ENCODE data around the gene PTGES2. TPM values are rescaled to one million over a fixed set of nuclear protein-coding genes. Genes with fewer than 3 reads are reported as not detected.

PTGES2 gene
- 72.5 to 107 TPM (median 99.1 TPM) in 5 replicates for total RNA-seq (2022; extraction: Qiagen RNA extraction)

GRCh38 chr9:128127568-128127989 lies at the start of gene PTGES2:
PTGES2 (minus strand) TSS chr9:128127729; CDS start chr9:128127717, 12 bp downstream.

GRCh38 chr9:128159784-128160602 lies 32.5 kb upstream of the PTGES2 start, which contains the start of gene BBLN:
BBLN (plus strand) TSS chr9:128160265; CDS start chr9:128160408, 143 bp downstream.

DNA sequence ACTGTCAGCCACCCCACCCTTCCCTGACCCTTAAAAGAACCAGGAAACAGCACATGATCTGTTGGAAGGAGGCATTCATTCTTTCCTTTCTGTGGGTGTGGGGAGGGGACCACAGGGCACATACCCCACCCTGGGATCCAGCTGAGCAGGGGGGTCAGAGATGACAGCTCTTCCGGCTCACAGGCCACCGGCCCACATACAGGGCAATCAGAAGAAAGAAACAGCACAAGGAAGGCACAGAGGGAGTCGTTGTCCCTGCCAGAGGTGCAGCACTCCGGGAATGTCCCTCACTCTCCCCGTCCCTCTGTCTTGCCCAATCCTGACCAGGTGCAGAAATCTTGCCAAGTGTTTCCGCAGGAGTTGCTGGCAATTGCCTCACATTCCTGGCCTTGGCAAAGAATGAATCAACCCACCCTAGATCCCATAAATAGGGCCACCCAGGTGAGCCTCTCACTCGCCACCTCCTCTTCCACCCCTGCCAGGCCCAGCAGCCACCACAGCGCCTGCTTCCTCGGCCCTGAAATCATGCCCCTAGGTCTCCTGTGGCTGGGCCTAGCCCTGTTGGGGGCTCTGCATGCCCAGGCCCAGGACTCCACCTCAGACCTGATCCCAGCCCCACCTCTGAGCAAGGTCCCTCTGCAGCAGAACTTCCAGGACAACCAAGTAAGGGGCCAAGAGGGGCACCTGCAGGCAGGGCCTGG lies 21.6 kb upstream of the PTGES2 start, which contains the start of gene LCN2:
TSS of gene LCN2 (plus strand) at position 453 of the 701 bp plus-strand sequence. CDS start at position 526, 73 bp downstream.

Other genes starting within 250 kb of the PTGES2 start
- 19.3 to 24.9 TPM (median 21.5 TPM) in 5 replicates for gene ST6GALNAC6, start 228.1 kb downstream of the PTGES2 start, total RNA-seq (2022; extraction: Qiagen RNA extraction)
- gene ST6GALNAC4, start 210.7 kb downstream of the PTGES2 start, total RNA-seq (2022; extraction: Qiagen RNA extraction), result 9.3 to 19.4 TPM (median 16.2 TPM) in 5 replicates
- 1.2 to 2.0 TPM (median 1.6 TPM) in 5 replicates for gene PIP5KL1, start 197.0 kb downstream of the PTGES2 start, total RNA-seq (2022; extraction: Qiagen RNA extraction)
- gene DPM2, start 189.9 kb downstream of the PTGES2 start, total RNA-seq (2022; extraction: Qiagen RNA extraction), result 35.5 to 42.3 TPM (median 41.1 TPM) in 5 replicates
- 32.2 to 51.9 TPM (median 43.0 TPM) in 5 replicates for gene EEIG1, start 146.7 kb downstream of the PTGES2 start, total RNA-seq (2022; extraction: Qiagen RNA extraction)
- gene NAIF1, start 60.4 kb downstream of the PTGES2 start, total RNA-seq (2022; extraction: Qiagen RNA extraction), result 4.9 to 8.2 TPM (median 7.3 TPM) in 5 replicates
- 7.0 to 8.3 TPM (median 7.7 TPM) in 5 replicates for gene SLC25A25, start 59.5 kb downstream of the PTGES2 start, total RNA-seq (2022; extraction: Qiagen RNA extraction)
- 2.8 to 7.2 TPM (median 3.2 TPM) in 5 replicates for gene LCN2, start 21.7 kb upstream of the PTGES2 start, total RNA-seq (2022; extraction: Qiagen RNA extraction)
- gene BBLN, start 32.5 kb upstream of the PTGES2 start, total RNA-seq (2022; extraction: Qiagen RNA extraction), result 37.1 to 68.4 TPM (median 58.2 TPM) in 5 replicates
- gene CIZ1, start 63.8 kb upstream of the PTGES2 start, total RNA-seq (2022; extraction: Qiagen RNA extraction), result 65.3 to 106 TPM (median 101 TPM) in 5 replicates
- gene DNM1, start 75.7 kb upstream of the PTGES2 start, total RNA-seq (2022; extraction: Qiagen RNA extraction), result 62.4 to 106 TPM (median 95.8 TPM) in 5 replicates
- 32.7 to 51.6 TPM (median 49.0 TPM) in 5 replicates for gene GOLGA2, start 148.3 kb upstream of the PTGES2 start, total RNA-seq (2022; extraction: Qiagen RNA extraction)
- gene SWI5, start 148.5 kb upstream of the PTGES2 start, total RNA-seq (2022; extraction: Qiagen RNA extraction), result 40.0 to 45.3 TPM (median 42.0 TPM) in 5 replicates
- 37.3 to 48.1 TPM (median 45.7 TPM) in 5 replicates for gene TRUB2, start 194.7 kb upstream of the PTGES2 start, total RNA-seq (2022; extraction: Qiagen RNA extraction)
- gene COQ4, start 195.1 kb upstream of the PTGES2 start, total RNA-seq (2022; extraction: Qiagen RNA extraction), result 52.3 to 62.0 TPM (median 59.4 TPM) in 5 replicates
- 30.9 to 49.0 TPM (median 46.0 TPM) in 5 replicates for gene SLC27A4, start 212.8 kb upstream of the PTGES2 start, total RNA-seq (2022; extraction: Qiagen RNA extraction)
- 65.0 to 80.0 TPM (median 77.2 TPM) in 5 replicates for gene URM1, start 243.6 kb upstream of the PTGES2 start, total RNA-seq (2022; extraction: Qiagen RNA extraction)